HG03108 (cell line): ENCODE results near the gene PDPK1.

Experiments
- ATAC-seq: cut with Tn5 transposase; IDR thresholded peaks from one replicate; pipeline ENCODE4 v1.9.1; 2021; ENCODE audit warnings: moderate library complexity; ENCODE audit not compliant: unreplicated experiment

The PDPK1 gene

DNA sequence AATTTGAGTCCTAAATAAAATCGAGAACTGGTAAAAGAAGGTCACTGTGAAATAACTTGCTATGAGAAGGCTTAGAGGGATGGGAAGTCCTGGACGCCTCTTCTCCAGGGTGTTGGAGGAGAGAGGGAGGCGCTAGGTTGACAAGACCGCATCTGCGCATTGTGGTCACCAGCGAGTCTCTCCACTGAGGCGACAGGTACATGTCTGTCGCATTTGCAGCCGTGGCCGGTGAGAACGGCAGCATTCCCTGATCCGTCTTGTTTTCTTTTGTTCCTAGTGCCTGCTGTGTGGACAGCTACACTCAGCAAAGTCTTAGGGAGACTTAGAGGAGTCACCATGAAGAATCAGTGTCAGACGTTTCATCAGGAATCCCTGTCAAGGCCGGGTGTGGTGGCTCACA lies 32.1 kb upstream of the PDPK1 start:
- ATAC-seq: no peak

- ATAC-seq: peak; percentile 73
Measured at GRCh38 chr16:2507052-2507659, 30.7 kb upstream of the PDPK1 start.

GRCh38 chr16:2507665-2508064 lies 30.2 kb upstream of the PDPK1 start:
- ATAC-seq: peak; percentile 11

GRCh38 chr16:2508722-2509400 lies 29.0 kb upstream of the PDPK1 start:
- no peak for ATAC-seq

DNA sequence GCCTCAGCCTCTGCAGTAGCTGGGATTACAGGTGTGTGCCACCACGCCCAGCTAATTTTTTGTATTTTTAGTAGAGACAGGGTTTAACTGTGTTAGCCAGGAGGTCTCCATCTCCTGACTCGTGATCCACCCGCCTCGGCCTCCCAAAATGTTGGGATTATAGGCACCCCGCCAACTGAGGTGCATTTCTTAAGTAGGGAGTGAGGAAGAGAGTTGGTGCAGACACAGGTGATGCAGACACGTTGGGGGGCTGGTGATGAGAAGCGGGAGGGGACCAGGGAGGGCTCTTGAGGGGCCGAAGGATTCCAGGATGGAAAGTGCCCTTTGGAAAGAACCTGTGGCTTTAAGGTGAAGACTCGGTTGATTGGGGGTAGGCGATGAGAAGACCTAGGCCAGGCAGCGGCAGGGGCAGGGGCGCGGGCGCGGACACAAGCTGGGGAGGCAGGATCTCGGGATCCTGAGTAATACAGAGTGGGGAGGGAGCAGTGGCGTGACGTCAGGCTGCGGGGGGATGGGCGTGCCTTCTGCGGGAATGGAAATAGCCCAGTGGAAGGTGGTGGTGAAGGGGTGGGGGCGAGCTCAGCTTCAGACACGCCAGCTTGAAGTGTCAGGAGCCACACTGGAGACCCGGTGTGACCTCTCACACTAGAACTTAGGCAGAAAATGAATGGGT lies 26.6 kb upstream of the PDPK1 start:
- no peak for ATAC-seq

GRCh38 chr16:2511996-2512734 lies 25.7 kb upstream of the PDPK1 start:
- ATAC-seq: no peak

- ATAC-seq: no peak
Measured at GRCh38 chr16:2512735-2513404, 25.0 kb upstream of the PDPK1 start.

DNA sequence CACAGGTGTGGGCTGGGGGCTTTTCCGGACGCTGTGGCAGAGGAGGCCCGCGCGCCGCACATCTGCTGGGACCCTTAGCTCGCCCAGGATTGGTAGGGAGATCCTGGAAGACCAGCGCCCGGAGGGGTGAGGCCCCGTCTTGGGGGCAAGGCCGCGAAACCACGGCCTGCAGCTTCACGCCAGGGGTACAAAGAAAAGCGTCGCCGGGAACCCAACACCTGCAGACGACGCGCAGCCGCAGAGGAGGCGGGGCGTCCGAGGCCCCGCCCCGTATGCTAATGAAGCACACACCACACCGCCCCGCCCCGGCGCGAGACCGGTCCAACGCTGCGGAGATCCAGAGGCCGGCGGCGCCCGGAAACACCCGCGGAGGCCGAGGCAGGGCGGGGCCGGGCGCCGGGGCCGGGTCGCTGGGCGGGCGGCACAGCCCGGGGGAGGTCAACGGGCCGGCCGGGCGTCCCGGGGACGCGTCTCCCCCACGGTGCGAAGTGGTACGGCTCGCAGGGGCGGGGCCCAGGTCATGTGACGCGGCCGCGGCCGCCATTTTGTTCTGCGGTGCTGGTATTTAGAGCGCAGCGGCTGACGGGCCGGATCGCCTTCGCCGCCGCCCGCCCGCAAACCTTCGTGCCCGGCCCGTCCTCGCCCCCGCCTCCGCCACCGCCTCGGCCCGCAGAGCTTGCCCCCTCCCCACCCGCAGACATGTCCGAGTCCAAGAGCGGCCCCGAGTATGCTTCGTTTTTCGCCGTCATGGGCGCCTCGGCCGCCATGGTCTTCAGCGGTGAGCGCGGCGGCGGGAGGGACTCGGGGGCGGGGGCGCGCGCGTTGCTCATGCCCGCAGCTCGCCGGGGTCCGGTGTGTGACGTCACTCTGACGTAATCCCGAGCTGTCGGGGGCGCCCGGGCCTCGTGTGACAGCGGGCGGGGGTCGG lies 24.2 kb upstream of the PDPK1 start, which contains the start of gene ATP6V0C:
Gene ATP6V0C, plus strand, starts transcription at position 548 of the 928 bp plus-strand sequence. Its CDS starts 152 bp downstream, at position 700.
- peak; percentile 62 for ATAC-seq

- no peak for ATAC-seq
Measured at GRCh38 chr16:2514333-2515179, 23.3 kb upstream of the PDPK1 start.

- no peak for ATAC-seq
Measured at GRCh38 chr16:2515180-2515851, 22.5 kb upstream of the PDPK1 start.

DNA sequence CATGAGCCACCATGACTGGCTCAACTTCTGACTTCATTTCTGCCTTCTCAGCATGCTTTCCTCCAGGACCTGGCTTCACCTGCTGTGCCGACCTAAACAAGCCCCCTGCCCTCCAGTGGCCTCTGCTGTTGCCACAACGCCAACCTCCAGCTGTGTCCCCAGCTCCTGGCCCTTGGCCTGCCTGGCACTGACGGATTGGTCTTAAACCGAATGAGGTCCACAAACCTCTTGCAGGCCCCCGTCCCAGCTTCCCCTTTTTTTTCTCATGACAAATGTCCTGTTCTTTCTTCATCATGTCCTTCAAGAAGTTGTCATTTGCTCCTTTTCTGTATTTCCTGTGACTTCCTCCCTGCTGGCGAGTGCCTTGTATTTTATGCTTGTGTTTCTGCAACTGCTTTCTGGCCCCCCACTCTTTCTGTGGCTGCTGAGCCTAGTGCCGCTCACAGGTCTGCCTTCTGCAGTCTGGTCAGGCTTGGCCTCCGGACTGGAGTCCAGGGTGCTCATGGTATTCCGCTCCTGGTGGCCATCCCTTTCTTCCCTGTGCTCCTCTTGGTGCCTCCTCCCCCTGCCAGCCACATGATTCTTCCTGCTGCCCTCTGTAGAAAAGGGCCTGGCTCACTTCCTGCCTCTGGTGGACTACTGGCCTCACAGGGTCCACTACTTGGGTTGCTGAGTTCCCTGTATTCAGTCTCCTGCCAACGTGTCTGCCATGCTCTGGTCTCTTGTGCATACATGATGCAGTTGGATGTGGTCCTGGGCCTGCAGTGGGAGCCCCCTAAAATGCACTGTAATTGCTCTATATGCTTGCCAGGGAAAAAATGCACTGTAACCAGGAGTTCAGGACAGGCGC lies 21.2 kb upstream of the PDPK1 start:
- ATAC-seq: no peak

DNA sequence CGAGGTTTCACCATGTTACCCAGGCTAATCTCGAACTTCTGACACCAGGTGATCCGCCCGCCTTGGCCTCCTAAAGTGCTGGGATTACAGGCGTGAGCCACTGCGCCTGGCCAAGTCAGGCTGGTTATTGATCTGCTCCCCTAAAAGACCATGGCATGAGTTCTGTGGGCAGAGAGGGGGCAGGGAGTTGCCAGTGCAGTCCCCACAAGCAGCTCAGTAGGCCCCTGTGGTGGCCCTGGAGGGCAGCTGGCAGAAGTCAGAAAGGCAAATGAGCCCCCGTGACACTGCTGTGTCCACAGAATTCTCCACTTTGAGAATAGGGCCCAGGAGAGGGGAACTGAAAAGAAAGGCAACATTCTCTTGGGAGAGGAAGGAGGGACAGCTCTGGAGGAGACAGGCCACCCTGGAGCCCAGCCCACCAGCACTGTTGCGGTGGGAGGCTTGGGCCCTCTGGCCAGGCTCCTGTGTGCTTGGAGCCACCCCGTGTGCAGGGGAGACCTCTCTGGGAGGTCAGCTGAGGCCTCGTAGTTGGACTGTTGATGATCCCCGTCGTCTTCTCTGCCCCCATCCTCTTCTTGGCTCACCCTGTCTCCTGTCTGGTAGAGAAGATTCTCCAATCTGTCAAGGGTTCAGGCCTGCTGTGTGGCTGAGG lies 19.7 kb upstream of the PDPK1 start:
- ATAC-seq: no peak

DNA sequence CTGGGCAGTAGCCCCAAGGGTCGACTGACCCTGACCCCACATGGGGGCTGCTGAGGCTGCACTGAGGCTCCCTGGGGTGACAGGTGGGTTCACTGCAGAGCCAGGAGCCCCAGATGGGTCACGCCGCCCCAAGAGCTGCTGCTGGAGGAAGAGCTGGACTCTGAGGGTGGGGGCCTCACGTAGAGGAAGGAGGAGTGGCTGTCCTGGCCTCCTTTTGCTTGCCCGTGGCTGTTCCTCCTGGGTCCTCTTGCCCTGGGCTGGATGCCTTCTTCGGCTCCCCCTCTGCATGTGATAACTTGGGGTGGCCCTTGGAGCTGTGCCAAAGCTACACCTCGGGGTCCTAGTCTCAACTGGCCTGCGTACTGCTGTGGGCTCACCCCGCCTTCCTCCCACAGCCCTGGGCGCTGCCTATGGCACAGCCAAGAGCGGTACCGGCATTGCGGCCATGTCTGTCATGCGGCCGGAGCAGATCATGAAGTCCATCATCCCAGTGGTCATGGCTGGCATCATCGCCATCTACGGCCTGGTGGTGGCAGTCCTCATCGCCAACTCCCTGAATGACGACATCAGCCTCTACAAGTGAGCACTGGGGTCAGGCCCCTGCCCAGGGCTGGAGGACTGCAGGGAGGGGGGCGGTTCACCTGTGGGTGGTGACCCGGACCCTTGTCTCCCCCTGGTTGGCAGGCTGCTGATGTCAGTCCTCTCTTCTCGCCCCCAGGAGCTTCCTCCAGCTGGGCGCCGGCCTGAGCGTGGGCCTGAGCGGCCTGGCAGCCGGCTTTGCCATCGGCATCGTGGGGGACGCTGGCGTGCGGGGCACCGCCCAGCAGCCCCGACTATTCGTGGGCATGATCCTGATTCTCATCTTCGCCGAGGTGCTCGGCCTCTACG lies 18.8 kb upstream of the PDPK1 start:
- no peak for ATAC-seq

GRCh38 chr16:2519711-2520080 lies 18.1 kb upstream of the PDPK1 start:
- ATAC-seq: no peak

GRCh38 chr16:2520097-2520783 lies 17.6 kb upstream of the PDPK1 start, which contains the start of gene AMDHD2:
AMDHD2 (plus strand) TSS chr16:2520371; CDS start chr16:2520459, 88 bp downstream.
- no peak for ATAC-seq
